Measurements from ENCODE around the gene SP1. TPM values are rescaled to one million over a fixed set of nuclear protein-coding genes. Genes with fewer than 3 reads are reported as not detected.

Gene SP1
- total RNA-seq, 1 donor from 2014 or later, result 57.3 TPM

DNA sequence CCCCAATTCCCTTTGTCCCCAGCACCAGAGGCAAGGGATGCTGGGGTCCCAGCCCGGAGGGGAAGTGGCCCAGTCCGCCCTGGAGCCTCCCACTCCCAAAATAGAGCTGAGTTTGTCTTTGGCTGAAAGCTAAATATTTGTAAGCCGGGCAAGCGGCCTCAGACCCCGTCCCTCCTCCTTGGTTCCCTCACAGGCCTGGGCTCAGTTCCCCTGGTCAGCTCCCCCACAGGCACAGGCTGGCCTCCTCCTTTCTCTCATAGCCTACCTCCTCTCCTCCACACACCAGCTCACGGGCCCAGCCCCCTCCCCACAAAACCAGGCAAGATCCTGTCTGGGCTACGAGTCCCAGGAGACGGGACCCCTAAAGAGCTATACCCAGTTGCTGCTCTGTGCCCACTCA is 45.2 kb upstream of the SP1 start:
- DNase-seq (ENCODE audit: low read depth), result no peak
- Histone ChIP-seq H3K36me3 (ENCODE audit: control insufficient read depth, insufficient read depth, low read length) (no peaks in the 10 kb centered on the region), H3K4me3 (ENCODE audit: low read depth, low read length) (no peak overlapping the region), H3K27me3 (ENCODE audit: control insufficient read depth, insufficient read depth, low read length) (peaks cover 41% of the 10 kb centered on the region)
- TF ChIP-seq, protein P1, sequence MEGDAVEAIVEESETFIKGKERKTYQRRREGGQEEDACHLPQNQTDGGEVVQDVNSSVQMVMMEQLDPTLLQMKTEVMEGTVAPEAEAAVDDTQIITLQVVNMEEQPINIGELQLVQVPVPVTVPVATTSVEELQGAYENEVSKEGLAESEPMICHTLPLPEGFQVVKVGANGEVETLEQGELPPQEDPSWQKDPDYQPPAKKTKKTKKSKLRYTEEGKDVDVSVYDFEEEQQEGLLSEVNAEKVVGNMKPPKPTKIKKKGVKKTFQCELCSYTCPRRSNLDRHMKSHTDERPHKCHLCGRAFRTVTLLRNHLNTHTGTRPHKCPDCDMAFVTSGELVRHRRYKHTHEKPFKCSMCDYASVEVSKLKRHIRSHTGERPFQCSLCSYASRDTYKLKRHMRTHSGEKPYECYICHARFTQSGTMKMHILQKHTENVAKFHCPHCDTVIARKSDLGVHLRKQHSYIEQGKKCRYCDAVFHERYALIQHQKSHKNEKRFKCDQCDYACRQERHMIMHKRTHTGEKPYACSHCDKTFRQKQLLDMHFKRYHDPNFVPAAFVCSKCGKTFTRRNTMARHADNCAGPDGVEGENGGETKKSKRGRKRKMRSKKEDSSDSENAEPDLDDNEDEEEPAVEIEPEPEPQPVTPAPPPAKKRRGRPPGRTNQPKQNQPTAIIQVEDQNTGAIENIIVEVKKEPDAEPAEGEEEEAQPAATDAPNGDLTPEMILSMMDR (IDR thresholded peaks at IDR 0.05; ENCODE audit: insufficient read depth, low read length, poor library complexity, severe bottlenecking), result no peak

DNA sequence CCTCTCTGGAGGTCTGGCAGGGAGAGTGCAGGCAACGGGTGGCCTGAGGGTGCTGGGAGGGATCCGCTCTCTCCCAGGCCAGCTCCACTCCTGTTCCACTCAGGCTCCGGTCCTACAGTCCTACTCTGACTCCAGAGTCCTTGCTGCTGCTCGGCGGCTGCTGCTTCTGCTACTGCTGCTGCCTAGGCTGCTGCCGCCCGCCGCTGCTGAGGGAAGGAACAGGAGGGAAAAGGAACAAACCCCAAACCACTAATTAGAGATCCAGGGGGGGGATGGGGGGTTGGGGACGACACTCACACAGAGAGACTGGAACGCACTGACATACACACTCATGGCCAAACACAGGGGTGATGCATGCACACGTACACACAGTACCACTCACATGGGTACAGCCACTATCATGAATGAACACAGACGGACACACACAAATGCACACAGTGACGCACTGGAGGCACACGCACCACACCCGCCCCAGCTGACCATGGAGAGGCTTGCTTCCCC is 43.7 kb upstream of the SP1 start, which contains the start of gene SP7:
Gene SP7, minus strand, starts transcription at position 174 of the 501 bp plus-strand sequence. CDS start 708 bp downstream, outside the sequence.
- DNase-seq (ENCODE audit: low read depth), result no peak
- H3K36me3 ChIP-seq (ENCODE audit: control insufficient read depth, insufficient read depth, low read length), result no peaks in the 10 kb centered on the region
- TF ChIP-seq, protein P1 (IDR thresholded peaks at IDR 0.05; ENCODE audit: insufficient read depth, low read length, poor library complexity, severe bottlenecking), result no peak
- no peak within 1 kb of the TSS for H3K4me3 ChIP-seq (ENCODE audit: low read depth, low read length)
- H3K27me3 ChIP-seq (ENCODE audit: control insufficient read depth, insufficient read depth, low read length), result peaks cover 41% of the 10 kb centered on the region

DNA sequence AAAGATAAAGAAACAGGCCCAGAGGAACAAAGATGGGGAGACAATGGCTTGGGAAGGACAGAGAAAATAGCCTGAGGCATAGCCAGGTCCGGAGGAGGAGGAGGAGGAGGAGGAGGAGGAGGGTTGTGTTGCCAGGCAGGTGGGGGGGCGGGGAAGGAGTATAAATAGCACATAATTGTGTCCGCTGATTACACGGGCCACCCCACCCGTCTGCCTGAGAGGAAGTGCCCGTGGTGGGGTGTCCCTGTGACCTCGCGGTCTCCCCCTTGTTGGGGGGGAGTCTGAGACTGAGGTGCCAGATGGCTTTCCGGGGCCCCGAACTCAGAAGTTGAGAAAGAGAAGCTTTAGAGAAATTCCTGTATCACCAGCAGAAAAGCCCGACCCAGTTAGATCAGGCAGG is 42.0 kb upstream of the SP1 start:
- H3K27me3 ChIP-seq (ENCODE audit: control insufficient read depth, insufficient read depth, low read length), result peaks cover 37% of the 10 kb centered on the region
- no peak for DNase-seq (ENCODE audit: low read depth)
- TF ChIP-seq, protein P1 (IDR thresholded peaks at IDR 0.05; ENCODE audit: insufficient read depth, low read length, poor library complexity, severe bottlenecking), result no peak

DNA sequence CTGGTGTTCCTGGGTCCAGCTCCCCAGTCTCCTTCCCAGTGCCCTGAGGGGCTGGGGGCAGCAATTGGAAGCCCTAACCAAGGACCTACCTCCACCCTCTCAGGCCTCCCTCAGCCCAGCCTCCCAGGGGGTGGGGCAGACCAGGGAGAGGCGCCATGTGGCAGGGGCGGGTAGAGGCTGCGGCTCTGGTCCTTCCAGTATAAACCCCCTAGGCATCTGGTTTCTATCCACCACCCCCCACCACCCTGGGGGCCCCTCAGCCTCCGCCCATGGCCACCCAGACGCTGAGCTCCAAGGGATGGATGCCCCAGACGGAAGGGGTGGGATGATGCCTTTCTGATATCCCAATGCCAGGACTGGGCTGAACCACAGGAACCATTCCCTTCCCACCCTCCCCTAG is 41.1 kb upstream of the SP1 start:
- no peak for DNase-seq (ENCODE audit: low read depth)
- no peaks in the 10 kb centered on the region for H3K36me3 ChIP-seq (ENCODE audit: control insufficient read depth, insufficient read depth, low read length)
- H3K4me3 ChIP-seq (ENCODE audit: low read depth, low read length), result no peak overlapping the region
- TF ChIP-seq, protein P1 (IDR thresholded peaks at IDR 0.05; ENCODE audit: insufficient read depth, low read length, poor library complexity, severe bottlenecking), result no peak
- H3K27me3 ChIP-seq (ENCODE audit: control insufficient read depth, insufficient read depth, low read length), result peaks cover 33% of the 10 kb centered on the region

More for the DNA sequence above, 42.0 kb upstream of the SP1 start:
- H3K36me3 ChIP-seq (ENCODE audit: control insufficient read depth, insufficient read depth, low read length), result no peaks in the 10 kb centered on the region
- H3K4me3 ChIP-seq (ENCODE audit: low read depth, low read length), result no peak overlapping the region

DNA sequence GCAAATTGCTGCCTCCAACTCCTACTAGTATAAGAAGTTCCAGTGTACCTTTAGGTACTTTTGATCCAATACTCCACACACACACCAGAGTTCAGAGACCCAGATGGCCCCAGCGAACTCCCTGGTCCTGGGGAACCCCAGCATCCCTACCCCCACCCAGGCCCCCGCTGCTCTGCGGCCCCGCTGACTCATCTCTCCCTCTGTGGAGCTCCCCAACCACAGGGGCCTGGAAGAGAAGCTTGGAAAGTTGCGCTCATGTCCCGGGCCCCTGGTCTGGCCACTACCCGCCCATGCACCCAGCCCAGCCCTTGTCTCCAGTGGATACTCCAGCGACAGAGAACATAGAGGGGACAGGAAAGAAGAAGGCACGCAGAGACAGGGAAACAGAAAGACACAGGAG is 39.6 kb upstream of the SP1 start:
- TF ChIP-seq, protein P1 (IDR thresholded peaks at IDR 0.05; ENCODE audit: insufficient read depth, low read length, poor library complexity, severe bottlenecking), result no peak
- no peak for DNase-seq (ENCODE audit: low read depth)
- H3K27me3 ChIP-seq (ENCODE audit: control insufficient read depth, insufficient read depth, low read length), result peaks cover 32% of the 10 kb centered on the region
- no peak overlapping the region for H3K4me3 ChIP-seq (ENCODE audit: low read depth, low read length)
- H3K36me3 ChIP-seq (ENCODE audit: control insufficient read depth, insufficient read depth, low read length), result no peaks in the 10 kb centered on the region

DNA sequence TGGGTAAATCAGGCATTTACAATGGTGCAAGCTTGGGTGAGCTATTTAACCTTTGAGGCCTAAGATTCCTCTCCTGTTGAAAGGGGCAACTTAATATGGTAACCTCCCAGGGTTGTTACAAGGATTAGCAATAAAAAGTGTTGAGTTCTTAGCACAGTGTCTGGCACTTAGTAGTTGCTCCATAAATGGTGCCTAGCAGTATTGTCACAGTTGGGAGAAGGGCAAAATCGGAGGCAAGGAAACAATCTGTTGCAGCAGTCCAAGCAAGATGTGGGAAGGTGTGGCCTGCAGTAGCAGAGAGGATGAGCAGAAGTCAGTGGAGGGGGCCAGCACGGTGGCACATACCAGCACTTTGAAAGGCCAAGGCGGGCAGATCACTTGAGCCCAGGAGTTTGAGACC is 36.5 kb upstream of the SP1 start:
- no peak for DNase-seq (ENCODE audit: low read depth)
- no peak overlapping the region for H3K4me3 ChIP-seq (ENCODE audit: low read depth, low read length)
- TF ChIP-seq, protein P1 (IDR thresholded peaks at IDR 0.05; ENCODE audit: insufficient read depth, low read length, poor library complexity, severe bottlenecking), result no peak
- no peaks in the 10 kb centered on the region for H3K36me3 ChIP-seq (ENCODE audit: control insufficient read depth, insufficient read depth, low read length)
- peaks cover 6% of the 10 kb centered on the region for H3K27me3 ChIP-seq (ENCODE audit: control insufficient read depth, insufficient read depth, low read length)
